ENCODE measurements around the gene LCP1.

DNA sequence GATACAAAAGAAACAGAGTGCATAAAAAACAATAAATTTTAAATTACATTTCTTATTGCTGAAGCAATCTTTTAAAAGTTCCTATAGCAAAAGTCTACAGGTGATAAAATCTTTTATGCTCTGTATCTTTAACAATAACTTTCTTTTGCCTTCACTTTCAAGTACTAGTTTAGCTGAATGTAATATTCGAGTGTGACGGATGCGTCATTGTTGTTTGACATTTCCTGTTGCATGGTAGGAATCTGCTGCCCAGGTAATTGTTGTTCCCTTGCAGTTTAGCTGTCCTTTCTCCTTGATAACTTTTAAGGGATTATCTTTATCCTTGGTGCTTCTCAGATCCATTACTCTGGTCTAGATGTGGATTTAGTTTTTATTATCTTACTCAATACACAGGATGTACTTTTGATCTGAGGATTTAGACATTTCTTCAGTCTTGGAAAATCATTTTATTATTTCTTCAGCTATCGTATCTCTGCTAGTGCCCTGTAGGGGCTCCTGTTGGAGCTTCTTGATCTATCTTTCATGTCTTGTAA is 75.1 kb downstream of the LCP1 start:
- TF ChIP-seq, protein P1, sequence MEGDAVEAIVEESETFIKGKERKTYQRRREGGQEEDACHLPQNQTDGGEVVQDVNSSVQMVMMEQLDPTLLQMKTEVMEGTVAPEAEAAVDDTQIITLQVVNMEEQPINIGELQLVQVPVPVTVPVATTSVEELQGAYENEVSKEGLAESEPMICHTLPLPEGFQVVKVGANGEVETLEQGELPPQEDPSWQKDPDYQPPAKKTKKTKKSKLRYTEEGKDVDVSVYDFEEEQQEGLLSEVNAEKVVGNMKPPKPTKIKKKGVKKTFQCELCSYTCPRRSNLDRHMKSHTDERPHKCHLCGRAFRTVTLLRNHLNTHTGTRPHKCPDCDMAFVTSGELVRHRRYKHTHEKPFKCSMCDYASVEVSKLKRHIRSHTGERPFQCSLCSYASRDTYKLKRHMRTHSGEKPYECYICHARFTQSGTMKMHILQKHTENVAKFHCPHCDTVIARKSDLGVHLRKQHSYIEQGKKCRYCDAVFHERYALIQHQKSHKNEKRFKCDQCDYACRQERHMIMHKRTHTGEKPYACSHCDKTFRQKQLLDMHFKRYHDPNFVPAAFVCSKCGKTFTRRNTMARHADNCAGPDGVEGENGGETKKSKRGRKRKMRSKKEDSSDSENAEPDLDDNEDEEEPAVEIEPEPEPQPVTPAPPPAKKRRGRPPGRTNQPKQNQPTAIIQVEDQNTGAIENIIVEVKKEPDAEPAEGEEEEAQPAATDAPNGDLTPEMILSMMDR (IDR thresholded peaks at IDR 0.05): no peak
- no peak for TF ChIP-seq POLR2A (IDR thresholded peaks at IDR 0.05)

Measured in uterus (tissue), 2 donors.